Esophagus muscularis mucosa (tissue), 4 donors: ENCODE measurements around the gene MOXD1.

ENCODE experiments used
- EP300 ChIP-seq: sonication (generic); formaldehyde crosslinking; IDR thresholded peaks from one replicate; pipeline ENCODE4 v1.6.1; 2017; ENCODE audit warnings: antibody characterized with exemption
- POLR2AphosphoS5 ChIP-seq, 2 donors: sonication (generic); formaldehyde crosslinking; IDR thresholded peaks; one replicate each; pipeline ENCODE4 v1.6.1; 2017; ENCODE audit warnings: antibody characterized with exemption in 2 of 2
- TF ChIP-seq, protein P1 (sequence below), 3 experiments: fragments of 200-600 bp in 2 of 3; fragments of 450-650 bp in 1 of 3; sonication (generic) in 2 of 3; IDR thresholded peaks; one replicate each; pipeline ENCODE4 v1.5.1; 2017 to 2019; ENCODE audit warnings: antibody characterized with exemption in 3 of 3, mild to moderate bottlenecking in 2 of 3, moderate library complexity in 1 of 3

DNA sequence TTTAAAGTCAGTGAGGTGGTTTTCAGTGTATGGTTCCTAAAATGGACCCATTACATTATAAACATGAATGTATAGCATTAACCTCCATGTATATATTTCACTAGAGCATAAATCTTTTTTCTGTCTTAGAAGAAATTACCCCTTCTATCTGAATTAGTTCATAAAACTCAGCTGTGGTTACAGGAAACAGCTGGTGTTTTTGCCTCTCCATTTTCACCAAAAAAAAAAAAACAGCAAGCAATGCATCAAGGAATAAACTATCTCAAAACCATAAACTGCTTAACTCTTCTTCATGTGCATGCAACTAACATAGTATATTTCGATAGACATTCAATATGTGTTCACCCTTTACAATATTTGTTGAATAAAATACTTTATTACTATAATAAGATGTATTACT is 40.2 kb downstream of the MOXD1 start:
- TF ChIP-seq POLR2AphosphoS5 (IDR thresholded peaks at IDR 0.05) (no peak), EP300 (no peak)
- TF ChIP-seq, protein P1, sequence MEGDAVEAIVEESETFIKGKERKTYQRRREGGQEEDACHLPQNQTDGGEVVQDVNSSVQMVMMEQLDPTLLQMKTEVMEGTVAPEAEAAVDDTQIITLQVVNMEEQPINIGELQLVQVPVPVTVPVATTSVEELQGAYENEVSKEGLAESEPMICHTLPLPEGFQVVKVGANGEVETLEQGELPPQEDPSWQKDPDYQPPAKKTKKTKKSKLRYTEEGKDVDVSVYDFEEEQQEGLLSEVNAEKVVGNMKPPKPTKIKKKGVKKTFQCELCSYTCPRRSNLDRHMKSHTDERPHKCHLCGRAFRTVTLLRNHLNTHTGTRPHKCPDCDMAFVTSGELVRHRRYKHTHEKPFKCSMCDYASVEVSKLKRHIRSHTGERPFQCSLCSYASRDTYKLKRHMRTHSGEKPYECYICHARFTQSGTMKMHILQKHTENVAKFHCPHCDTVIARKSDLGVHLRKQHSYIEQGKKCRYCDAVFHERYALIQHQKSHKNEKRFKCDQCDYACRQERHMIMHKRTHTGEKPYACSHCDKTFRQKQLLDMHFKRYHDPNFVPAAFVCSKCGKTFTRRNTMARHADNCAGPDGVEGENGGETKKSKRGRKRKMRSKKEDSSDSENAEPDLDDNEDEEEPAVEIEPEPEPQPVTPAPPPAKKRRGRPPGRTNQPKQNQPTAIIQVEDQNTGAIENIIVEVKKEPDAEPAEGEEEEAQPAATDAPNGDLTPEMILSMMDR (IDR thresholded peaks at IDR 0.05), result no peak
